Natural killer cell (primary cell): Measurements from ENCODE around the gene CDC14A. TPM values are rescaled to one million over a fixed set of nuclear protein-coding genes. Genes with fewer than 3 reads are reported as not detected.

Source experiments
- ATAC-seq, 3 donors: fragments of 150-1000 bp in 2 of 3; fragments of 200-7000 bp in 1 of 3; cut with Tn5 transposase; 1 replicate in 1 of 3; 2 replicates in 2 of 3; pipeline ENCODE4 v1.10.0; 2021; ENCODE audit warnings: mild to moderate bottlenecking in 2 of 3, moderate library complexity in 2 of 3
- DNase-seq, 2 donors: peaks; one replicate each; pipeline versions ENCODE4 v3.0.0 to v3.0.0-alpha.2; 2013 to 2021; ENCODE audit warnings: mixed read lengths in 1 of 2
- H3K27ac ChIP-seq: one replicate; pipeline ENCODE4 v1.5.1; 2013; ENCODE audit warnings: mild to moderate bottlenecking, low read length
- H3K27me3 ChIP-seq: one replicate; pipeline ENCODE4 v1.6.1; 2013; ENCODE audit warnings: low read length; ENCODE audit not compliant: control insufficient read depth, insufficient read depth
- H3K36me3 ChIP-seq: one replicate; pipeline ENCODE4 v1.6.1; 2013; ENCODE audit warnings: low read length; ENCODE audit not compliant: control insufficient read depth, insufficient read depth
- H3K4me1 ChIP-seq: one replicate; pipeline ENCODE4 v1.6.1; 2013; ENCODE audit warnings: low read length; ENCODE audit not compliant: control insufficient read depth, insufficient read depth
- H3K4me3 ChIP-seq: one replicate; pipeline ENCODE4 v1.5.1; 2013; ENCODE audit warnings: low read length
- H3K9me3 ChIP-seq: one replicate; pipeline ENCODE4 v1.6.1; 2013; ENCODE audit warnings: low read length; ENCODE audit not compliant: control insufficient read depth, insufficient read depth
- H3K27ac Mint-ChIP-seq, 2 donors: one replicate each; pipeline ENCODE4 v1.8.0; 2022; ENCODE audit warnings: mild to moderate bottlenecking in 2 of 2, mixed read lengths in 2 of 2, moderate library complexity in 1 of 2
- H3K27me3 Mint-ChIP-seq, 2 donors: one replicate each; pipeline ENCODE4 v1.8.0; 2022; ENCODE audit warnings: low read depth in 2 of 2, mixed read lengths in 2 of 2
- H3K36me3 Mint-ChIP-seq: one replicate; pipeline ENCODE4 v1.8.0; 2022; ENCODE audit warnings: mixed read lengths
- H3K4me1 Mint-ChIP-seq, 2 donors: one replicate each; pipeline ENCODE4 v1.8.0; 2022; ENCODE audit warnings: mixed read lengths in 2 of 2
- H3K4me3 Mint-ChIP-seq: one replicate; pipeline ENCODE4 v1.8.0; 2022; ENCODE audit warnings: mild to moderate bottlenecking, moderate library complexity, mixed read lengths
- H3K9me3 Mint-ChIP-seq, 2 donors: one replicate each; pipeline ENCODE4 v1.8.0; 2022; ENCODE audit warnings: mixed read lengths in 2 of 2
- WGBS: methylation state at CpG from one replicate; pipeline ENCODE4 v1.1.7; 2013; ENCODE audit warnings: missing lambda C conversion rate; ENCODE audit not compliant: insufficient coverage; 5-methylcytosine and 5-hydroxymethylcytosine counted together
- intact Hi-C: fragments of 100-400 bp; cut with micrococcal nuclease; formaldehyde crosslinking; loops from one replicate; pipeline ENCODE4 v1.14.2; 2022
- total RNA-seq, 4 donors: library from RNA; stranded (reverse); fragments of 120-200 nt in 1 of 4; gene quantifications; one replicate each; pipeline versions ENCODE4 v1.2.3 to v1.2.4, GENCODE V29; 2013 to 2022
- TF ChIP-seq, protein P1 (sequence below): fragments of 200-600 bp; IDR thresholded peaks from one replicate; pipeline ENCODE4 v1.8.0; 2022; ENCODE audit warnings: antibody characterized with exemption

CDC14A gene
- total RNA-seq, 3 donors from 2014 or later (not counting 1 experiment from before 2014, with no cell fraction given): 59.6 to 63.8 (median 60.1) TPM

DNA sequence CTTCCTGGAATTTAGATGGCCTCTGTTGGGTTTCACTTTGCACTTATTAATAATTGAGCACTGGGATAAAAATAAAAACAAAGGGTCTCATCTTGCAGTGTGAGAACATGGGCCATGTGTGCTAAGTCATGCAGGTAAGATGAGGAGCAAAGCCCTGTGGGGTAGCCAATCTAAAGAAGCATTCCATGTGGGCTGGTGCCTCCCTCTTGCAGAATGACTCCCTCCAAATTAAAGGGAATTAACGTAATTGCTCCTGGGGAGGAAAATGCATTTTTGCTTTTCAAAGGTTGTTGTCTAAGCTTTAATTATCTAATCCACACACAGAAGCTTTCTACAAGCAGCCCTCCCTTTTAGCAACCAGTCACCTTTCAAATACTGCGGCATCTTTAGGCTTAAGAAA, 69.8 kb downstream of the CDC14A start:
- no peaks in the 10 kb centered on the region for H3K9me3 ChIP-seq
- Mint-ChIP-seq H3K36me3 (no peaks in the 10 kb centered on the region), H3K4me3 (no peak overlapping the region), H3K9me3 (no peaks in the 10 kb centered on the region), H3K27ac (peak overlapping the region; percentile 14 to 69), H3K4me1 (peaks cover 30 to 33% of the 10 kb centered on the region in 2 donors), H3K27me3 (no peaks in the 10 kb centered on the region)
- H3K4me3 ChIP-seq: no peak overlapping the region
- peaks cover 4% of the 10 kb centered on the region for H3K4me1 ChIP-seq
- WGBS: no CpG with 5 or more reads among the region's 2 CpGs
- no peak overlapping the region for H3K27ac ChIP-seq
- peaks cover 11% of the 10 kb centered on the region for H3K36me3 ChIP-seq
- no peaks in the 10 kb centered on the region for H3K27me3 ChIP-seq
- intact Hi-C loops: no loop called here
- TF ChIP-seq, protein P1, sequence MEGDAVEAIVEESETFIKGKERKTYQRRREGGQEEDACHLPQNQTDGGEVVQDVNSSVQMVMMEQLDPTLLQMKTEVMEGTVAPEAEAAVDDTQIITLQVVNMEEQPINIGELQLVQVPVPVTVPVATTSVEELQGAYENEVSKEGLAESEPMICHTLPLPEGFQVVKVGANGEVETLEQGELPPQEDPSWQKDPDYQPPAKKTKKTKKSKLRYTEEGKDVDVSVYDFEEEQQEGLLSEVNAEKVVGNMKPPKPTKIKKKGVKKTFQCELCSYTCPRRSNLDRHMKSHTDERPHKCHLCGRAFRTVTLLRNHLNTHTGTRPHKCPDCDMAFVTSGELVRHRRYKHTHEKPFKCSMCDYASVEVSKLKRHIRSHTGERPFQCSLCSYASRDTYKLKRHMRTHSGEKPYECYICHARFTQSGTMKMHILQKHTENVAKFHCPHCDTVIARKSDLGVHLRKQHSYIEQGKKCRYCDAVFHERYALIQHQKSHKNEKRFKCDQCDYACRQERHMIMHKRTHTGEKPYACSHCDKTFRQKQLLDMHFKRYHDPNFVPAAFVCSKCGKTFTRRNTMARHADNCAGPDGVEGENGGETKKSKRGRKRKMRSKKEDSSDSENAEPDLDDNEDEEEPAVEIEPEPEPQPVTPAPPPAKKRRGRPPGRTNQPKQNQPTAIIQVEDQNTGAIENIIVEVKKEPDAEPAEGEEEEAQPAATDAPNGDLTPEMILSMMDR: no peak
- ATAC-seq: no peak
- no peak for DNase-seq

DNA sequence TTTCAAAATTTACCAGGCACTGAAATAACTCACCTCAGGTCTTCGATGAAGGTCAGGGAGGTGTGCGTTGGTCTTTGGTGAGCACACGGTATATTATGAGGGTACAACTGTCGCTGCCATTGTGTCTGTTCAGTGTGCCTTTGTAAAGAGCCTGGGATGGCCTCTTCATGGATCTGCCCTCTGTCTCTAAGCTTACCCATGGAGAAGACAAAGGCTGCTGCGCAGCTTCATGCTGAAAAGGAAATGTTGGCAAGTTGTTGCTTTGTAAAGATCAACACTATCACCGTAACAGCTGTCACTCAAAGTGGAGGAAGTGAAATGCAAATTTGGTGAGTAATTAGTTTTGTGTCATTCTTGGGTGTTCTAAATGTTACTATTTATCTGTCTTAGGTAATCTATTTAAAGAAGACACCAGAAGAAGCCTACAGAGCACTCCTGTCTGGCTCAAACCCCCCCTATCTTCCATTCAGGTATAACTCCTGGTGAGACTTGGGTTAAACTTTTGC, 71.6 kb downstream of the CDC14A start:
- intact Hi-C loops: no loop called here
- DNase-seq (peak in 1 of 2 donors; percentile 58), ATAC-seq (peak in 1 of 3 donors; percentile 46)
- H3K27ac ChIP-seq: no peak overlapping the region
- H3K36me3 Mint-ChIP-seq: no peaks in the 10 kb centered on the region
- no peak overlapping the region for H3K4me3 ChIP-seq
- no peaks in the 10 kb centered on the region for H3K9me3 Mint-ChIP-seq
- no peaks in the 10 kb centered on the region for H3K27me3 Mint-ChIP-seq
- 87% methylated on average over 6 of the region's 6 CpGs for WGBS
- H3K36me3 ChIP-seq: peaks cover 11% of the 10 kb centered on the region
- peaks cover 4% of the 10 kb centered on the region for H3K4me1 ChIP-seq
- peak overlapping the region in 1 of 2 donors; percentile 69 for H3K27ac Mint-ChIP-seq
- H3K27me3 ChIP-seq: no peaks in the 10 kb centered on the region
- no peak overlapping the region for H3K4me3 Mint-ChIP-seq
- peaks cover 29 to 33% of the 10 kb centered on the region in 2 donors for H3K4me1 Mint-ChIP-seq
- TF ChIP-seq, protein P1: no peak
- no peaks in the 10 kb centered on the region for H3K9me3 ChIP-seq

GRCh38 chr1:100428160-100428559, 75.9 kb downstream of the CDC14A start:
- Histone ChIP-seq H3K4me1 (peaks cover under 1% of the 10 kb centered on the region), H3K27me3 (no peaks in the 10 kb centered on the region), H3K9me3 (no peaks in the 10 kb centered on the region), H3K36me3 (peaks cover 11% of the 10 kb centered on the region), H3K27ac (no peak overlapping the region), H3K4me3 (no peak overlapping the region)
- DNase-seq (no peak), ATAC-seq (peak in 1 of 3 donors; percentile 53)
- no peak overlapping the region for H3K4me3 Mint-ChIP-seq
- H3K27me3 Mint-ChIP-seq: no peaks in the 10 kb centered on the region
- peaks cover 18 to 22% of the 10 kb centered on the region in 2 donors for H3K4me1 Mint-ChIP-seq
- H3K27ac Mint-ChIP-seq: no peak overlapping the region
- H3K9me3 Mint-ChIP-seq: no peaks in the 10 kb centered on the region
- intact Hi-C loops: no loop called here
- H3K36me3 Mint-ChIP-seq: no peaks in the 10 kb centered on the region
- TF ChIP-seq, protein P1: no peak

GRCh38 chr1:100430325-100430756, 78.0 kb downstream of the CDC14A start:
- Histone ChIP-seq H3K9me3 (no peaks in the 10 kb centered on the region), H3K36me3 (peaks cover 10% of the 10 kb centered on the region), H3K27me3 (no peaks in the 10 kb centered on the region), H3K27ac (no peak overlapping the region), H3K4me1 (no peaks in the 10 kb centered on the region), H3K4me3 (no peak overlapping the region)
- intact Hi-C loops: no loop called here
- Mint-ChIP-seq H3K9me3 (no peaks in the 10 kb centered on the region), H3K4me3 (no peak overlapping the region), H3K27me3 (no peaks in the 10 kb centered on the region), H3K4me1 (peaks cover 21 to 25% of the 10 kb centered on the region in 2 donors), H3K27ac (no peak overlapping the region), H3K36me3 (no peaks in the 10 kb centered on the region)
- no CpG with 5 or more reads among the region's 2 CpGs for WGBS
- ATAC-seq (no peak), DNase-seq (no peak)
- TF ChIP-seq, protein P1: no peak
